OCI-LY1 (cell line): ENCODE measurements around the gene S100A5.

Source experiments
- H2AFZ ChIP-seq: fragments of 200-600 bp; sonication (generic), shearing (Covaris generic); 2 replicates; pipeline ENCODE4 v1.6.0; 2014; ENCODE audit warnings: antibody characterized with exemption, mild to moderate bottlenecking, low read length
- H3F3A ChIP-seq: fragments of 200-600 bp; sonication (generic), shearing (Covaris generic); 2 replicates; pipeline ENCODE4 v1.6.0; 2014; ENCODE audit warnings: mild to moderate bottlenecking, antibody characterized with exemption, low read length, moderate library complexity; ENCODE audit not compliant: insufficient read depth
- H3K27ac ChIP-seq: fragments of 200-600 bp; sonication (generic); 2 replicates; pipeline ENCODE4 v1.5.1; 2014; ENCODE audit warnings: low read length, mixed run types, mild to moderate bottlenecking, low read depth; ENCODE audit not compliant: poor library complexity, severe bottlenecking
- H3K27me3 ChIP-seq: fragments of 200-600 bp; sonication (generic); 2 replicates; pipeline ENCODE4 v1.6.0; 2014; ENCODE audit warnings: antibody characterized with exemption, mild to moderate bottlenecking, low read length, moderate library complexity; ENCODE audit not compliant: insufficient read depth
- H3K36me3 ChIP-seq: fragments of 200-600 bp; sonication (generic); 2 replicates; pipeline ENCODE4 v1.6.1; 2014; ENCODE audit warnings: mild to moderate bottlenecking, antibody characterized with exemption, low read length, moderate library complexity, mixed read lengths; ENCODE audit not compliant: insufficient read depth
- H3K4me1 ChIP-seq: fragments of 200-600 bp; sonication (generic); 2 replicates; pipeline ENCODE4 v1.5.1; 2014; ENCODE audit warnings: mild to moderate bottlenecking, low read length, moderate library complexity; ENCODE audit not compliant: insufficient read depth, severe bottlenecking
- H3K4me2 ChIP-seq: fragments of 200-600 bp; sonication (generic), shearing (Covaris generic); 2 replicates; pipeline ENCODE4 v1.6.1; 2014; ENCODE audit warnings: low read length
- H3K4me3 ChIP-seq: fragments of 200-600 bp; sonication (generic); 2 replicates; pipeline ENCODE4 v1.5.1; 2014; ENCODE audit warnings: low read length, low read depth, mild to moderate bottlenecking, mixed read lengths; ENCODE audit not compliant: poor library complexity, severe bottlenecking
- H3K79me2 ChIP-seq: fragments of 200-600 bp; shearing (Covaris generic); 2 replicates; pipeline ENCODE4 v1.6.1; 2016; ENCODE audit warnings: mixed run types, low read length, mixed read lengths; ENCODE audit not compliant: insufficient read depth
- H3K9ac ChIP-seq: fragments of 200-600 bp; sonication (generic), shearing (Covaris generic); 2 replicates; pipeline ENCODE4 v1.6.1; 2014; ENCODE audit warnings: mild to moderate bottlenecking, low read length, mixed read lengths
- H3K9me2 ChIP-seq: fragments of 200-600 bp; sonication (generic), shearing (Covaris generic); 2 replicates; pipeline ENCODE4 v1.6.1; 2014; ENCODE audit warnings: low read depth, mild to moderate bottlenecking, low read length, mixed read lengths
- H3K9me3 ChIP-seq: fragments of 200-600 bp; shearing (Covaris generic); 2 replicates; pipeline ENCODE4 v1.6.1; 2014; ENCODE audit warnings: low read length, mixed read lengths
- H4K20me1 ChIP-seq: fragments of 200-600 bp; sonication (generic), shearing (Covaris generic); 2 replicates; pipeline ENCODE4 v1.6.0; 2016; ENCODE audit warnings: mild to moderate bottlenecking, low read length; ENCODE audit not compliant: insufficient read depth
- CTCF ChIP-seq: fragments of 200-600 bp; sonication (generic), shearing (Covaris generic); IDR thresholded peaks from 2 replicates; pipeline ENCODE4 v1.5.1; 2017; ENCODE audit warnings: mild to moderate bottlenecking, antibody characterized with exemption, low read length, moderate library complexity, mixed read lengths
- EZH2 ChIP-seq: fragments of 200-600 bp; sonication (generic), shearing (Covaris generic); IDR thresholded peaks from 2 replicates; pipeline ENCODE4 v1.8.0; 2017; ENCODE audit warnings: borderline replicate concordance, mixed run types, mild to moderate bottlenecking, antibody characterized with exemption, low read length, moderate library complexity, mixed read lengths

The S100A5 gene

GRCh38 chr1:153560771-153561465 lies 20.2 kb upstream of the S100A5 start:
- H3K4me2 ChIP-seq, result no peak overlapping the region
- no peaks in the 10 kb centered on the region for H3K27me3 ChIP-seq
- H3K4me3 ChIP-seq, result no peak overlapping the region
- no peak overlapping the region for H2AFZ ChIP-seq
- no peaks in the 10 kb centered on the region for H3K79me2 ChIP-seq
- no peak for TF ChIP-seq CTCF
- TF ChIP-seq EZH2, result no peak
- peaks cover 4% of the 10 kb centered on the region; the same call in 1 of the 2 replicates for H3K9me3 ChIP-seq
- no peaks in the 10 kb centered on the region for H4K20me1 ChIP-seq
- no peaks in the 10 kb centered on the region for H3K4me1 ChIP-seq
- H3K9ac ChIP-seq, result no peak overlapping the region
- no peak overlapping the region for H3K27ac ChIP-seq
- no peaks in the 10 kb centered on the region for H3K9me2 ChIP-seq
- no peaks in the 10 kb centered on the region for H3F3A ChIP-seq
- peaks cover 3% of the 10 kb centered on the region; the same call in 1 of the 2 replicates for H3K36me3 ChIP-seq

GRCh38 chr1:153560241-153560640 lies 19.5 kb upstream of the S100A5 start:
- H2AFZ ChIP-seq, result no peak overlapping the region
- H3K9me2 ChIP-seq, result no peaks in the 10 kb centered on the region
- no peak overlapping the region for H3K4me3 ChIP-seq
- H3K4me1 ChIP-seq, result no peaks in the 10 kb centered on the region
- H3K27ac ChIP-seq, result no peak overlapping the region
- H4K20me1 ChIP-seq, result no peaks in the 10 kb centered on the region
- H3K36me3 ChIP-seq, result peaks cover 3% of the 10 kb centered on the region; the same call in 1 of the 2 replicates
- H3F3A ChIP-seq, result no peaks in the 10 kb centered on the region
- TF ChIP-seq CTCF, result no peak
- TF ChIP-seq EZH2, result no peak
- H3K27me3 ChIP-seq, result no peaks in the 10 kb centered on the region
- no peak overlapping the region for H3K4me2 ChIP-seq
- no peak overlapping the region for H3K9ac ChIP-seq
- peaks cover 4% of the 10 kb centered on the region; the same call in 1 of the 2 replicates for H3K9me3 ChIP-seq
- no peaks in the 10 kb centered on the region for H3K79me2 ChIP-seq

GRCh38 chr1:153557877-153558276 lies 17.1 kb upstream of the S100A5 start:
- Histone ChIP-seq H3K9me2 (no peaks in the 10 kb centered on the region), H3K27ac (no peak overlapping the region), H3K9ac (no peak overlapping the region), H3F3A (no peaks in the 10 kb centered on the region), H3K27me3 (no peaks in the 10 kb centered on the region), H3K79me2 (no peaks in the 10 kb centered on the region), H3K36me3 (peaks cover 3% of the 10 kb centered on the region; the same call in 1 of the 2 replicates), H3K4me3 (no peak overlapping the region), H3K9me3 (peaks cover 4% of the 10 kb centered on the region; the same call in 1 of the 2 replicates), H3K4me1 (no peaks in the 10 kb centered on the region), H3K4me2 (no peak overlapping the region), H4K20me1 (no peaks in the 10 kb centered on the region), H2AFZ (no peak overlapping the region)
- TF ChIP-seq EZH2, result no peak
- no peak for TF ChIP-seq CTCF
